Measurements from ENCODE around the gene KCNE3. TPM values are rescaled to one million over a fixed set of nuclear protein-coding genes. Genes with fewer than 3 reads are reported as not detected.

Gene KCNE3
- total RNA-seq, 2 donors from 2014 or later = 6.6 to 8.3 TPM

DNA sequence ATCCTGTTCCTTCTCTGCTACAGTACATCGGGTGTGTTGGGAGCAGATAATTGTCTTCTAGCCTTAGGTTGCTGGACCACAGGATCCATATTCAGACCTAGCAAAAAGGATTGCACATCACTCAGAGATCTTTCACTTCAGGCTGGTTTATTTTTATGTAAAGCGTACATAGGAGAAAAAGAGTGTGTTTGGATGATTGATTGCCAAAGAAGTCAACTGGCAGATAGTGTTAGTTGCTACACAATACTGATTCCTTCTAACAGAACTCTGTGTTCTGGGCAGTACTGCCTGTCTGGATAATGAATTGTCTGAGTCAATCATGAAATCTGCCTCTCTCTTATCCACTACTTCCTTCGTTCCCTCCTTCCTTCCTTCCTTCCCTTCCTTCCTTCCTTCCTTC lies 38.1 kb downstream of the KCNE3 start:
- TF ChIP-seq, protein P1, sequence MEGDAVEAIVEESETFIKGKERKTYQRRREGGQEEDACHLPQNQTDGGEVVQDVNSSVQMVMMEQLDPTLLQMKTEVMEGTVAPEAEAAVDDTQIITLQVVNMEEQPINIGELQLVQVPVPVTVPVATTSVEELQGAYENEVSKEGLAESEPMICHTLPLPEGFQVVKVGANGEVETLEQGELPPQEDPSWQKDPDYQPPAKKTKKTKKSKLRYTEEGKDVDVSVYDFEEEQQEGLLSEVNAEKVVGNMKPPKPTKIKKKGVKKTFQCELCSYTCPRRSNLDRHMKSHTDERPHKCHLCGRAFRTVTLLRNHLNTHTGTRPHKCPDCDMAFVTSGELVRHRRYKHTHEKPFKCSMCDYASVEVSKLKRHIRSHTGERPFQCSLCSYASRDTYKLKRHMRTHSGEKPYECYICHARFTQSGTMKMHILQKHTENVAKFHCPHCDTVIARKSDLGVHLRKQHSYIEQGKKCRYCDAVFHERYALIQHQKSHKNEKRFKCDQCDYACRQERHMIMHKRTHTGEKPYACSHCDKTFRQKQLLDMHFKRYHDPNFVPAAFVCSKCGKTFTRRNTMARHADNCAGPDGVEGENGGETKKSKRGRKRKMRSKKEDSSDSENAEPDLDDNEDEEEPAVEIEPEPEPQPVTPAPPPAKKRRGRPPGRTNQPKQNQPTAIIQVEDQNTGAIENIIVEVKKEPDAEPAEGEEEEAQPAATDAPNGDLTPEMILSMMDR (IDR thresholded peaks at IDR 0.05) = no peak
- H3K27me3 ChIP-seq (replicated peaks; ENCODE audit: insufficient read depth) = no peaks in the 10 kb centered on the region
- H3K9me3 ChIP-seq = no peaks in the 10 kb centered on the region
- H3K27ac ChIP-seq = no peak overlapping the region
- H3K4me3 ChIP-seq = no peak overlapping the region
- DNase-seq (ENCODE audit: low spot score) = no peak
- H3K36me3 ChIP-seq = no peaks in the 10 kb centered on the region
- no peaks in the 10 kb centered on the region for H3K4me1 ChIP-seq (ENCODE audit: control insufficient read depth in 1 of 2, low read depth in 2 of 2)
- no peak for ATAC-seq (ENCODE audit: insufficient number of reproducible peaks, low FRiP score, low read depth)

DNA sequence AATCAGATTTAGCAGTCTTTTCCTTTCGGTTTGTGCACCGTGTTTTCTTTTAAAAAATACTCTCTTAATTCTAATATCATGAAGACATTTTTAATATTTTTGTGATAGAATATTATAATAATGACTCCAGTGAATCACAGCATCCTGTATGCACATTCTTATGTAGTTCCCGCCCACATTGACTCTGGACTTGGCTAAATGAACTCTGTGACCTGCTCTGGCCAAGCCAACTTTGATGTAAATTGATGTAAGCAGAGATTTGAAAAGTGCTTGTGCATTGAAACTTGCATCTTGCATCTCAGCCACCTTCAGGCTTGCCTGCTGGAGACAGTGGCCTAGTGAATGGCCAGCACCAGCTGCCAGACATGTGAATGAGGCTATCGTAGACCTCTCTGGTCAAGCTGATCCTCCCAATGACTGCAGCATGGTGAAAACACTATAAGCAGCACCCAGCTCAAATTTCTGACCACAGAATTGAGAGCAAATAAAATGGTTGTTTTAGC lies 39.9 kb downstream of the KCNE3 start:
- DNase-seq (ENCODE audit: low spot score) = no peak
- no peak for ATAC-seq (ENCODE audit: insufficient number of reproducible peaks, low FRiP score, low read depth)

DNA sequence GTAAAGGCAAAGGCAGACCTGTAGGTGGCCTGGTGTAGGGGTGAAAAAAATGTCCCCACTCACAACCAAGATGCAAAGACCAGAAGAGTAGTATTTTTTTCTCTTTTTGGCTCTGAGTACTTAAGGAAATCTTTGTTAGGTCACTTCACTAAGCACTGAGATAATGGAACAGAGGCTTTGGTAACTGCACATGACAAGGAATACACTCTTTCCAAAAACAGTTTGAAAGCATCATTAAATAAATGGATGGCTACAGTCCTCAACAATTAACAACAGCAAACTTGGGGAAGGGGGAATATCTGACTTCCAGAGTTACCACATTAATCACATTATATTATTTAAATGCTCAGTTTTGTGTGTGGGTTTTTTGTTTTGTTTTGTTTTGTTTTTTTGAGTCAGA lies 42.2 kb downstream of the KCNE3 start:
- no peaks in the 10 kb centered on the region for H3K4me1 ChIP-seq (ENCODE audit: control insufficient read depth in 1 of 2, low read depth in 2 of 2)
- ATAC-seq (ENCODE audit: insufficient number of reproducible peaks, low FRiP score, low read depth) (no peak), DNase-seq (ENCODE audit: low spot score) (no peak)
- H3K27me3 ChIP-seq (replicated peaks; ENCODE audit: insufficient read depth) = no peaks in the 10 kb centered on the region
- TF ChIP-seq, protein P1 (IDR thresholded peaks at IDR 0.05) = no peak
- H3K36me3 ChIP-seq = no peaks in the 10 kb centered on the region
- no peaks in the 10 kb centered on the region for H3K9me3 ChIP-seq
- H3K4me3 ChIP-seq = no peak overlapping the region
- no peak overlapping the region for H3K27ac ChIP-seq

More for the DNA sequence above, 39.9 kb downstream of the KCNE3 start:
- TF ChIP-seq, protein P1 (IDR thresholded peaks at IDR 0.05) = no peak
- no peak overlapping the region for H3K27ac ChIP-seq
- H3K27me3 ChIP-seq (replicated peaks; ENCODE audit: insufficient read depth) = no peaks in the 10 kb centered on the region
- no peaks in the 10 kb centered on the region for H3K4me1 ChIP-seq (ENCODE audit: control insufficient read depth in 1 of 2, low read depth in 2 of 2)
- no peak overlapping the region for H3K4me3 ChIP-seq
- no peaks in the 10 kb centered on the region for H3K36me3 ChIP-seq
- no peaks in the 10 kb centered on the region for H3K9me3 ChIP-seq

DNA sequence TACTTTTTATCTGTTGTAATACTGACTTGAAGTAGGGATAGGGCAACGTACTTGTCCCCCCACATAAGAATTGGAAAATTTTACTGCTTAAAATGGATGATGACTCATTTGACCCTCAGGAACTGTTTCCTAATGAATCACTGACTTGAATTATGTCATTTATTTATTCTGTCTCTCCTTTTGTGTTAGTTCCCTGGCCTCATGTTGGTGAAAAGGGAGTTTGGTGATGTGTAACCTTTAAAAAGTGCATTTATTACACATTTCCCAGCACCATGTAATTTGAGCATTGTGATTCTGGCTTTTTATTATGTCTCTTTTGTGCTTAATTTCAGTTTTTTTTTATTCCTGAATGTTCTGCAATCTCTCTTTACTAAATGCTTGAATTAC lies 48.8 kb downstream of the KCNE3 start:
- ATAC-seq (ENCODE audit: insufficient number of reproducible peaks, low FRiP score, low read depth) = peak; percentile 95
- peak overlapping the region; percentile 81 to 88 for H3K27ac ChIP-seq
- DNase-seq (ENCODE audit: low spot score) = no peak
- H3K36me3 ChIP-seq = no peaks in the 10 kb centered on the region
- no peaks in the 10 kb centered on the region for H3K27me3 ChIP-seq (replicated peaks; ENCODE audit: insufficient read depth)
- TF ChIP-seq, protein P1 (IDR thresholded peaks at IDR 0.05) = no peak
- H3K9me3 ChIP-seq = no peaks in the 10 kb centered on the region
- H3K4me1 ChIP-seq (ENCODE audit: control insufficient read depth in 1 of 2, low read depth in 2 of 2) = peaks cover 15 to 23% of the 10 kb centered on the region in 2 donors
- peak overlapping the region; percentile 36 for H3K4me3 ChIP-seq

DNA sequence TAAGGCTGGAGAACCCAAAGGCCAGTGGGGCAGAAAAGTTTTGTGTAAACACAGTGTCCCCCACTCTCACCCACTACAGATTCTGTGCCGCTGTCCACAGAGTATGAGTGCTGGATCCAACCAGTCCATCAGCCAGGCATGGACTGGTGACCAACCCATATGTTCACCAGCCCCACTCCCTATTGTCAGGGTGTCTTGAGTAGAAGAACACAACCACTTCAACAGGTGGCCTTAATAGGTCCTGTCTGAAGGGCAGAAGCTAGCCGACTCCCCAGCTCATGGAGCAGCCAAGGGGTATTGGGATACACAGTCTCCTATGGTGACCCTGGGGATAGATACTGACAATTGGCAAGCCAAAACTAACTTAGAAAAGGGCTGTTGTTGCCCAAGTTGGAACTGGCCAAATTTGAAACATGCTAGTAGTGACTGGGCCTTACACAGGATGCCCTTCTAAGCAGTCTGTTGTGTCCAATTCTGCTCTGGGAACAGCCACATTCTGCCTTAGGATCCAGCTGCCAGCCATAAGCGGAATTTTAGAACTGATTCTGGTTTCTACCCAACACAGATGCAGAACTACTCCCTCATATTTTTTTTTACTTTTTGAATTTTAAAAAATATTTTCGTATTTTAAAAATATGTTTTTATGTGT lies 49.4 kb downstream of the KCNE3 start:
- ATAC-seq (ENCODE audit: insufficient number of reproducible peaks, low FRiP score, low read depth) (peak; percentile 48), DNase-seq (ENCODE audit: low spot score) (no peak)
- Histone ChIP-seq H3K27ac (peak overlapping the region; percentile 81 to 88), H3K27me3 (replicated peaks; ENCODE audit: insufficient read depth) (no peaks in the 10 kb centered on the region), H3K36me3 (no peaks in the 10 kb centered on the region), H3K4me3 (no peak overlapping the region), H3K9me3 (no peaks in the 10 kb centered on the region), H3K4me1 (ENCODE audit: control insufficient read depth in 1 of 2, low read depth in 2 of 2) (peaks cover 15 to 23% of the 10 kb centered on the region in 2 donors)
- TF ChIP-seq, protein P1 (IDR thresholded peaks at IDR 0.05) = no peak
